Tibial nerve (tissue), 4 donors: ENCODE data around the gene CCS. TPM values are rescaled to one million over a fixed set of nuclear protein-coding genes. Genes with fewer than 3 reads are reported as not detected.
"Not testable (repeated sequence)": the region's sequence is repeated elsewhere in the genome, so short reads cannot be mapped to it uniquely, and the experiment has no call there.

Source experiments
- DNase-seq, 2 donors: peaks; one replicate each; pipeline ENCODE4 v3.0.0-alpha.2; 2019; ENCODE audit warnings: low spot score in 2 of 2
- H3K27ac ChIP-seq, 4 donors: fragments of 200-600 bp; sonication (generic) in 3 of 4; one replicate each; pipeline ENCODE4 v1.5.1; 2017 to 2019; ENCODE audit warnings: mild to moderate bottlenecking in 1 of 4
- H3K27me3 ChIP-seq, 2 donors: fragments of 200-600 bp; sonication (generic) in 1 of 2; one replicate each; pipeline versions ENCODE4 v1.5.1 to v1.6.0; 2017 to 2019
- H3K36me3 ChIP-seq, 3 donors: fragments of 200-600 bp; sonication (generic); one replicate each; pipeline ENCODE4 v1.5.1; 2018 to 2019
- H3K4me1 ChIP-seq, 4 donors: fragments of 200-600 bp; sonication (generic) in 3 of 4; one replicate each; pipeline ENCODE4 v1.5.1; 2017 to 2019
- H3K4me3 ChIP-seq, 4 donors: fragments of 200-600 bp; sonication (generic) in 3 of 4; one replicate each; pipeline ENCODE4 v1.5.1; 2017 to 2019; ENCODE audit warnings: mild to moderate bottlenecking in 1 of 4, moderate library complexity in 1 of 4
- H3K9me3 ChIP-seq, 4 donors: fragments of 200-600 bp; sonication (generic) in 3 of 4; one replicate each; pipeline ENCODE4 v1.5.1; 2017 to 2019
- EP300 ChIP-seq, 2 donors: sonication (generic); formaldehyde crosslinking; IDR thresholded peaks; one replicate each; pipeline ENCODE4 v1.6.1; 2017; ENCODE audit warnings: antibody characterized with exemption in 2 of 2, mild to moderate bottlenecking in 1 of 2
- POLR2A ChIP-seq, 2 donors: fragments of 450-650 bp; IDR thresholded peaks; one replicate each; pipeline ENCODE4 v1.6.1; 2017; ENCODE audit warnings: antibody characterized with exemption in 2 of 2, mild to moderate bottlenecking in 2 of 2, moderate library complexity in 2 of 2
- WGBS, 2 donors: methylation state at CpG; one replicate each; pipeline ENCODE4 v1.1.5; 2018; 5-methylcytosine and 5-hydroxymethylcytosine counted together
- total RNA-seq, 4 donors: library from RNA; depleted of rRNA; stranded (reverse); fragments of >200 nt; gene quantifications; one replicate each; pipeline ENCODE4 v1.1.0, GENCODE V29; 2016
- TF ChIP-seq, protein P1 (sequence below), 5 experiments: fragments of 200-600 bp in 3 of 5; fragments of 450-650 bp in 2 of 5; sonication (generic) in 3 of 5; IDR thresholded peaks; one replicate each; pipeline ENCODE4 v1.5.1; 2016 to 2019; ENCODE audit warnings: antibody characterized with exemption in 5 of 5, mild to moderate bottlenecking in 3 of 5, moderate library complexity in 2 of 5

CCS gene
- total RNA-seq, 4 donors from 2014 or later = 33.4 to 54.0 (median 48.6) TPM

DNA sequence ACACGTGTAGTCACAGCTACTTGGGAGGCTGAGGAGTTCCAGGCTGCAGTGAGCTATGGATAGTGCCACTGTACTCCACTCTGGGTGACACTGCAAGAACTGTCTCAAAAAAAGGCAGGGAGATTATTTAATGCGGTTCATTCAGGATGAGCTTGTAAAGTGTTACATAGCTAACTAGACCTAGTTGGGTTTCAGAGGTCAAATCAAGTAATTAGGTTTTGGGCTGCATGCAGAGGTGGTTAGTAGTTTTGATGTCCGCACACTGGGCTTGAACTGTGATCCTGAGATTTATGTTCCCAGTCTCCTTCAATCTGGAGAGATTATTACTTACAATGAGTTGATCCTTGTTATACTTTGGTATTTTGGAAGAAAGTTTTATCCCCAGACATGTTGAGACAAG is 43.4 kb downstream of the CCS start:
- Histone ChIP-seq H3K4me1 (peaks cover 7 to 43% (median 28%) of the 10 kb centered on the region in 4 donors), H3K4me3 (no peak overlapping the region), H3K27ac (no peak overlapping the region)

DNA sequence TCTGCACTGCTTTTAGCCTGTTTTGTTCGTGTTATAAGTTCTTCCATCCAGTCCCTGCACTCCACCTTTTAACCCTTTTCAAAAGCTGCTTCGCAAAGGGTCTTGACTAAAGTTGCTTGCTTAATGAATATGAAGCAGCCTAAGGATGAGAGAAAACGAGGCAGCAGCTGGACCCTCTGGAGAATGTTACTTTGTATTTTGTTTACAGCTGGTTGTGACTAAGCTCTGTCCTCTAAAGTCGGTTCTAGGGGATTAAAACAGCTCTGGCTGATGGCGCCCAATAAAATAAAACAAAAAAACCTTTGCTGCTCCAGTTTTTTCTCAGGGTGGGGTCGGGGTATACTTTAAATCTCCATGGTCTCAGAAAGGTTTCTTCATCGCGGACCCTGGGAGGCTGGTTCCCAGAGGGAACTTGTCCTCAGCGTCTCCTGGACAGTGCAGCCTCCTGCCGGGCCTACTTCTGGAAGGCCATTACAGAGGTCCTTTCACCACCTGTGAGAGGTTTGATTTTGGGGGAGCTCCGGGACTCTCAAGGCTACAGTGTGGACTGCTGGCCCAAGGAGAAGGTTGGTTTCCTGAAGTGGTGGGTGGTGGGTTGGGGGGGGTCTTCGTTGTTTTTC is 44.7 kb downstream of the CCS start:
- H3K4me3 ChIP-seq = peak overlapping the region; percentile 53 to 91 (median 75)
- H3K9me3 ChIP-seq = no peaks in the 10 kb centered on the region
- WGBS, 2 donors = 30 to 35% methylated on average over 12 of the region's 12 CpGs
- peaks cover 0 to 23% (median 10%) of the 10 kb centered on the region in 3 donors for H3K36me3 ChIP-seq
- H3K4me1 ChIP-seq = peaks cover 7 to 50% (median 40%) of the 10 kb centered on the region in 4 donors
- peak overlapping the region; percentile 45 to 95 (median 90) for H3K27ac ChIP-seq
- TF ChIP-seq POLR2A (IDR thresholded peaks at IDR 0.05) (no peak), EP300 (IDR thresholded peaks at IDR 0.05) (no peak)
- TF ChIP-seq, protein P1, sequence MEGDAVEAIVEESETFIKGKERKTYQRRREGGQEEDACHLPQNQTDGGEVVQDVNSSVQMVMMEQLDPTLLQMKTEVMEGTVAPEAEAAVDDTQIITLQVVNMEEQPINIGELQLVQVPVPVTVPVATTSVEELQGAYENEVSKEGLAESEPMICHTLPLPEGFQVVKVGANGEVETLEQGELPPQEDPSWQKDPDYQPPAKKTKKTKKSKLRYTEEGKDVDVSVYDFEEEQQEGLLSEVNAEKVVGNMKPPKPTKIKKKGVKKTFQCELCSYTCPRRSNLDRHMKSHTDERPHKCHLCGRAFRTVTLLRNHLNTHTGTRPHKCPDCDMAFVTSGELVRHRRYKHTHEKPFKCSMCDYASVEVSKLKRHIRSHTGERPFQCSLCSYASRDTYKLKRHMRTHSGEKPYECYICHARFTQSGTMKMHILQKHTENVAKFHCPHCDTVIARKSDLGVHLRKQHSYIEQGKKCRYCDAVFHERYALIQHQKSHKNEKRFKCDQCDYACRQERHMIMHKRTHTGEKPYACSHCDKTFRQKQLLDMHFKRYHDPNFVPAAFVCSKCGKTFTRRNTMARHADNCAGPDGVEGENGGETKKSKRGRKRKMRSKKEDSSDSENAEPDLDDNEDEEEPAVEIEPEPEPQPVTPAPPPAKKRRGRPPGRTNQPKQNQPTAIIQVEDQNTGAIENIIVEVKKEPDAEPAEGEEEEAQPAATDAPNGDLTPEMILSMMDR (IDR thresholded peaks at IDR 0.05) = no peak
- DNase-seq = no peak
- no peaks in the 10 kb centered on the region for H3K27me3 ChIP-seq

More for the DNA sequence above, 43.4 kb downstream of the CCS start:
- no peak for DNase-seq
- Histone ChIP-seq H3K27me3 (no peaks in the 10 kb centered on the region), H3K9me3 (no peaks in the 10 kb centered on the region), H3K36me3 (peaks cover 0 to 23% (median 10%) of the 10 kb centered on the region in 3 donors)
- 67 to 82% methylated on average over 3 of the region's 3 CpGs for WGBS, 2 donors
- TF ChIP-seq POLR2A (IDR thresholded peaks at IDR 0.05) (no peak), EP300 (IDR thresholded peaks at IDR 0.05) (no peak)
- TF ChIP-seq, protein P1 (IDR thresholded peaks at IDR 0.05) = no peak

DNA sequence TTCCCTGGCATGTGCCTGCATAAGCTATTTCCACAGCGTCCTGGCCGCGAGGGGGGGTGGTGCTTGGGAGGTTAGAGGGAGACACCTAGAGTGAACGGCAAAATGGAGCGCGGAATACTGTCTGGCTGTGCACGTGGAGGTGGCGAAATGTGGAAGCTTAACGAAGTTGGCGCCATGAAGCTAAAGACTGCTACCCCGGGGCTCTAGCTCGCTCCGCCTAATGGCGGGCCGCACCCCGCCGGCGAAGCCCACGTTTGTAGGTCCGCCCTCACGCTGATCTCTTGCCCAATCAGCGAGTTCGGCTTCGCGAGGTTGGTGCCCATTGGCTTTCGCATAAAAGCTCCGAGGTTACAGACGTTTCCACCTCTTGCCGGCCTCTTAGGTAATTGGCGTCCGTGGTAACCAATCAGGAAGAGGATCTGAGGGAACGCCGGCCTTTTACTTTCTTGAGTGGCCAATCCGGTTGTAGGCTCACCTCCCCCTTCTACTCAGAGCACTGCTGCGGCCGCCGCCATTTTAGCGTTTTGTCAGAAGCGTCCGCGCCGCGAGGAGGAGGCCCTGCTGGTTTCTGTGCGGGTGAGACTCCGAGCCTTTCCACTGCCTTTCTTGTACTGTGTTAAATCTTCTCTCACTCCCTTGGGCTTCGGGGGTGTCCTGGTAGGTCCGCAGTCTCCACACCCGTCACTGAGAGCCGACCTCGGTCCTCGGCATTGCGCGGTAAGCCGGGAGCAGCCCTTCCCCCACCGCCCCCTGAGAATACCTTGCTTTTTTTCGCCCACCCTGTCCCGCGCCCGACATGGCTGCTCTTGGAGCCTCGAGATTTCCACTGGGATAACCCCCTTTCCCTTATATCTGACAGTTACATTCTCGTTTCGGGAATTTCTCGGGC is 45.4 kb downstream of the CCS start, which contains the start of gene RBM4:
Gene RBM4 (plus strand): TSS at position 527 of the 889 bp plus-strand sequence. CDS start 1,009 bp downstream, outside the sequence.
- TF ChIP-seq EP300 (IDR thresholded peaks at IDR 0.05) (peak; percentile 15 to 99), POLR2A (IDR thresholded peaks at IDR 0.05) (peak; percentile 84 to 97)
- TF ChIP-seq, protein P1 (IDR thresholded peaks at IDR 0.05) = peak in 1 of 5 experiments; percentile 49
- H3K36me3 ChIP-seq = peaks cover 0 to 26% (median 12%) of the 10 kb centered on the region in 3 donors
- H3K27me3 ChIP-seq = no peaks in the 10 kb centered on the region
- DNase-seq = peak; percentile 93 to 98
- peaks cover 7 to 58% (median 44%) of the 10 kb centered on the region in 4 donors for H3K4me1 ChIP-seq
- peak within 1 kb of the TSS; percentile 81 to 95 (median 90) for H3K27ac ChIP-seq
- no peaks in the 10 kb centered on the region for H3K9me3 ChIP-seq
- peak within 1 kb of the TSS; percentile 75 to 91 (median 80) for H3K4me3 ChIP-seq
- 0% methylated on average over 61 to 62 of the region's 63 CpGs for WGBS, 2 donors

DNA sequence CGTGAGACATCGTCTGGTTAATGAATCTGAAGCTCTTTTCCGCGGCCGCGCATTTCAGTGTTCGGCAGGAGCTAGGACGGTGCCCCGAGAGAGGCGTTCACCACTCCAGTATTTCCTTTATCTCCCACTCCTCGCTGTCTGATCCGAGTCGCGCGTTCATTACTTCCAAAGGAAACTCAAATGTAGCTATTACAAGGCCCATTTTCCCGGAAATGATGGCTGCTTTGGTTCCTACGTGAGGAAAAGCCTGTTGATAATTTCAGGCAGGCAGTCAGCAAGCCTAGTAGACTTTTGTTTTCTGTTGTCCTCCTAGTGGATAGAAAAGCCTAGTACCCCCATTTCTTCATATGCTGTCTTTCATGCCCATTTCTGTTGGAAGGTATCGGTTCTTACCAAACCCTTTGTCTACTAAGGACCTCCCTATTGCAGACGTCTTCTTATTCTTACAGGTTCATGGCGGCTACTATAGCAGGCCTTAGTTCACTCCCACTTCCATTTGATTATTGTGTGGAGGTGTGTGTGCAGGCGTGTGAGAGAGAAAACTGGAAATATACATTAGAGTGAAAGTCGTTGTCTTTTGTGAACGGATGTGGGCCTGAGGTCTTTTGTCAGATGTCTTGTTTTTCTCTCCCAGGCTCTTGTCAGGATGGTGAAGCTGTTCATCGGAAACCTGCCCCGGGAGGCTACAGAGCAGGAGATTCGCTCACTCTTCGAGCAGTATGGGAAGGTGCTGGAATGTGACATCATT is 46.3 kb downstream of the CCS start:
- Histone ChIP-seq H3K9me3 (no peaks in the 10 kb centered on the region), H3K36me3 (peaks cover 0 to 31% (median 20%) of the 10 kb centered on the region in 3 donors), H3K4me3 (peak overlapping the region; percentile 75 to 91 (median 80)), H3K27me3 (no peaks in the 10 kb centered on the region), H3K4me1 (peaks cover 7 to 66% (median 50%) of the 10 kb centered on the region in 4 donors), H3K27ac (peak overlapping the region; percentile 81 to 95 (median 89))
- peak in 1 of 2 donors; percentile 27 for DNase-seq
- TF ChIP-seq EP300 (IDR thresholded peaks at IDR 0.05) (no peak), POLR2A (IDR thresholded peaks at IDR 0.05) (no peak)
- TF ChIP-seq, protein P1 (IDR thresholded peaks at IDR 0.05) = no peak
- WGBS, 2 donors = 2 to 4% methylated on average over 27 of the region's 27 CpGs

DNA sequence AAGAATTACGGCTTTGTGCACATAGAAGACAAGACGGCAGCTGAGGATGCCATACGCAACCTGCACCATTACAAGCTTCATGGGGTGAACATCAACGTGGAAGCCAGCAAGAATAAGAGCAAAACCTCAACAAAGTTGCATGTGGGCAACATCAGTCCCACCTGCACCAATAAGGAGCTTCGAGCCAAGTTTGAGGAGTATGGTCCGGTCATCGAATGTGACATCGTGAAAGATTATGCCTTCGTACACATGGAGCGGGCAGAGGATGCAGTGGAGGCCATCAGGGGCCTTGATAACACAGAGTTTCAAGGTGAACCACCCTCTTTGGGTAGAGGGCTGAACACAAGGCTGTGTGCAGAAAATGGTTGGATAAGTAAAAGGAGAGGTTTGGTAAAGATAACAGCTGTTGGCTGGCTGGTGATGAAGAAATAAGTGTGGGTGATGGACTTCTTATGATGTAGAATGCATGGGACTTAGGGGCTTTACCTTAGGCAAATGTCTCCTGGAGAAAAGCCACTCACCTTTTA is 46.9 kb downstream of the CCS start:
- DNase-seq, H3K9me3 ChIP-seq, H3K27me3 ChIP-seq: not testable (repeated sequence)
- Histone ChIP-seq H3K27ac (peak overlapping the region in 2 of 4 donors; percentile 87 to 91), H3K4me3 (peak overlapping the region in 3 of 4 donors; percentile 75 to 91 (median 84)), H3K36me3 (peaks cover 0 to 38% (median 20%) of the 10 kb centered on the region in 3 donors), H3K4me1 (peaks cover 7 to 72% (median 54%) of the 10 kb centered on the region in 4 donors)
- 55% methylated on average over 10 of the region's 10 CpGs for WGBS, 2 donors
